Central memory CD4-positive, alpha-beta T cell (primary cell): ENCODE measurements around the gene GALNT12.
A peak's percentile ranks its signal among the peaks of the same experiment; 100 is the strongest.

Experiments
- DNase-seq: peaks from one replicate; pipeline ENCODE4 v3.0.0; 2022

The GALNT12 gene

GRCh38 chr9:98834386-98834785 lies 26.9 kb downstream of the GALNT12 start:
- no peak for DNase-seq

GRCh38 chr9:98836206-98836605 lies 28.7 kb downstream of the GALNT12 start:
- DNase-seq = no peak

- no peak for DNase-seq
Measured at GRCh38 chr9:98837516-98837915, 30.0 kb downstream of the GALNT12 start.

GRCh38 chr9:98838155-98838867 lies 30.8 kb downstream of the GALNT12 start:
- no peak for DNase-seq

- no peak for DNase-seq
Measured at GRCh38 chr9:98838868-98839565, 31.5 kb downstream of the GALNT12 start.

- no peak for DNase-seq
Measured at GRCh38 chr9:98839724-98840123, 32.3 kb downstream of the GALNT12 start.

- no peak for DNase-seq
Measured at GRCh38 chr9:98842510-98842909, 35.0 kb downstream of the GALNT12 start.

GRCh38 chr9:98846081-98846480 lies 38.6 kb downstream of the GALNT12 start:
- no peak for DNase-seq

- DNase-seq = no peak
Measured at GRCh38 chr9:98846879-98847278, 39.4 kb downstream of the GALNT12 start.

- DNase-seq = peak; percentile 46
Measured at GRCh38 chr9:98848450-98849149, 41.1 kb downstream of the GALNT12 start.

- DNase-seq = no peak
Measured at GRCh38 chr9:98849563-98849962, 42.1 kb downstream of the GALNT12 start.

- no peak for DNase-seq
Measured at GRCh38 chr9:98850851-98851729, 43.6 kb downstream of the GALNT12 start.

- no peak for DNase-seq
Measured at GRCh38 chr9:98851730-98852459, 44.4 kb downstream of the GALNT12 start.

GRCh38 chr9:98852460-98852734 lies 44.9 kb downstream of the GALNT12 start:
- no peak for DNase-seq

GRCh38 chr9:98852961-98853360 lies 45.5 kb downstream of the GALNT12 start:
- no peak for DNase-seq

- DNase-seq = no peak
Measured at GRCh38 chr9:98854266-98854665, 46.8 kb downstream of the GALNT12 start.

GRCh38 chr9:98855592-98855991 lies 48.1 kb downstream of the GALNT12 start:
- DNase-seq = no peak

GRCh38 chr9:98856982-98857381 lies 49.5 kb downstream of the GALNT12 start:
- DNase-seq = no peak

GRCh38 chr9:98859941-98860340 lies 52.5 kb downstream of the GALNT12 start:
- DNase-seq = no peak

- DNase-seq = no peak
Measured at GRCh38 chr9:98860871-98861293, 53.4 kb downstream of the GALNT12 start.

- no peak for DNase-seq
Measured at GRCh38 chr9:98861781-98862504, 54.5 kb downstream of the GALNT12 start.

GRCh38 chr9:98862936-98863335 lies 55.5 kb downstream of the GALNT12 start:
- DNase-seq = no peak
